DOHH2 (cell line): Measurements from ENCODE around the gene FBXO2.

ENCODE experiments used
- CTCF ChIP-seq: fragments of 200-600 bp; sonication (generic); IDR thresholded peaks from one replicate; pipeline ENCODE4 v1.5.1; 2014; ENCODE audit warnings: antibody characterized with exemption, mild to moderate bottlenecking, low read depth, low read length; ENCODE audit not compliant: poor library complexity, severe bottlenecking
- EZH2phosphoT487 ChIP-seq: fragments of 200-600 bp; sonication (generic); IDR thresholded peaks from 2 replicates; pipeline ENCODE4 v1.6.1; 2017; ENCODE audit warnings: borderline replicate concordance, mild to moderate bottlenecking, antibody characterized with exemption, low read length, moderate library complexity, mixed read lengths

GRCh38 chr1:11682799-11683198, 28.6 kb upstream of the FBXO2 start:
- no peak for TF ChIP-seq CTCF
- TF ChIP-seq EZH2phosphoT487 = no peak
